ENCODE results near the gene MUC20.

Gene MUC20

DNA sequence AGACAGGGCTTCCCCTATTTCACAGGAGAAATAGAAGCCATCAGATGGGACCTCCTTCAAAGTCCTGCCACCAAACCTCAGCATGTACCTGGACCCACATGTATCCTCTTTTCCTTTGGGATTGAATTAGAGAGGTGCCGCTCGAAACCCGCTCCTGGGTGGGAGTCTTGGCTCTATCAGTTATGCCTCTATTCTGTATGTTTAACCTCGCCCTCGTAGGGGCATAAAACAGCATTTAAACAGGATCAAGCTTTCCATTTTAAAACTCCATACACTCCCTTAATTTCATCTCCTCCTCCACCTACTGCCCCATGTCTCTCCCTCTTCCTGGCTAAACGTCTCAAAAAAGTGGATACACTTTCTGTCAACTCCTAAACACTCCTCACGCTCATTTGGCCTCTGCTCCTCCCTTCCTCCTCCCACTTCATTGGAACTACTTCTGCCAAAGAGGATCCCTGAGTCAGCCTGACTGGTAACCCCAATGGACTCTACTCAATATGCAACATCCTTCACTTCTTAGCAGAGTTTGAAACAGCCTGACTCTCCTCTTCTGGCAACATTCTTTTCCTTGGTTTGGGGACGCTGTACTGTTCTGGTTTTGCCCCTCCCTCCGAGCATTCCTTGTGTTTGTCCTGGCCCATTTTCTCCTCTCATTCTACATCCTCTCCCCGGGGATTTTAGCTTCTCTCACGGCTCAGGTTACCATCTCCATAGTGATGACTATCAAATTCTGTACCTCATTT lies 23.0 kb upstream of the MUC20 start:
- peak overlapping the region; percentile 14; the same call in 1 of the 2 replicates for H3K27ac ChIP-seq
- TF ChIP-seq, protein P1, sequence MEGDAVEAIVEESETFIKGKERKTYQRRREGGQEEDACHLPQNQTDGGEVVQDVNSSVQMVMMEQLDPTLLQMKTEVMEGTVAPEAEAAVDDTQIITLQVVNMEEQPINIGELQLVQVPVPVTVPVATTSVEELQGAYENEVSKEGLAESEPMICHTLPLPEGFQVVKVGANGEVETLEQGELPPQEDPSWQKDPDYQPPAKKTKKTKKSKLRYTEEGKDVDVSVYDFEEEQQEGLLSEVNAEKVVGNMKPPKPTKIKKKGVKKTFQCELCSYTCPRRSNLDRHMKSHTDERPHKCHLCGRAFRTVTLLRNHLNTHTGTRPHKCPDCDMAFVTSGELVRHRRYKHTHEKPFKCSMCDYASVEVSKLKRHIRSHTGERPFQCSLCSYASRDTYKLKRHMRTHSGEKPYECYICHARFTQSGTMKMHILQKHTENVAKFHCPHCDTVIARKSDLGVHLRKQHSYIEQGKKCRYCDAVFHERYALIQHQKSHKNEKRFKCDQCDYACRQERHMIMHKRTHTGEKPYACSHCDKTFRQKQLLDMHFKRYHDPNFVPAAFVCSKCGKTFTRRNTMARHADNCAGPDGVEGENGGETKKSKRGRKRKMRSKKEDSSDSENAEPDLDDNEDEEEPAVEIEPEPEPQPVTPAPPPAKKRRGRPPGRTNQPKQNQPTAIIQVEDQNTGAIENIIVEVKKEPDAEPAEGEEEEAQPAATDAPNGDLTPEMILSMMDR (IDR thresholded peaks at IDR 0.05): no peak
- no peak for TF ChIP-seq ZFX (IDR thresholded peaks at IDR 0.05; ENCODE audit: borderline replicate concordance)

- TF ChIP-seq ZFX (IDR thresholded peaks at IDR 0.05; ENCODE audit: borderline replicate concordance): no peak
- TF ChIP-seq, protein P1 (IDR thresholded peaks at IDR 0.05): no peak
- H3K27ac ChIP-seq: peak overlapping the region; percentile 14; the same call in 1 of the 2 replicates
These were observed 22.5 kb upstream of the MUC20 start for GRCh38 chr3:195698325-195698646.

- peak overlapping the region; percentile 14; the same call in 1 of the 2 replicates for H3K27ac ChIP-seq
- no peak for TF ChIP-seq ZFX (IDR thresholded peaks at IDR 0.05; ENCODE audit: borderline replicate concordance)
- TF ChIP-seq, protein P1 (IDR thresholded peaks at IDR 0.05): no peak
These were observed 22.0 kb upstream of the MUC20 start for GRCh38 chr3:195698647-195699387.

- H3K27ac ChIP-seq: no peak overlapping the region
- TF ChIP-seq, protein P1 (IDR thresholded peaks at IDR 0.05): no peak
- no peak for TF ChIP-seq ZFX (IDR thresholded peaks at IDR 0.05; ENCODE audit: borderline replicate concordance)
These were observed 21.4 kb upstream of the MUC20 start for GRCh38 chr3:195699388-195699771.

GRCh38 chr3:195699860-195700259 lies 20.9 kb upstream of the MUC20 start:
- H3K27ac ChIP-seq: no peak overlapping the region
- TF ChIP-seq ZFX (IDR thresholded peaks at IDR 0.05; ENCODE audit: borderline replicate concordance): no peak
- TF ChIP-seq, protein P1 (IDR thresholded peaks at IDR 0.05): no peak

GRCh38 chr3:195700319-195700718 lies 20.5 kb upstream of the MUC20 start:
- H3K27ac ChIP-seq: no peak overlapping the region
- no peak for TF ChIP-seq ZFX (IDR thresholded peaks at IDR 0.05; ENCODE audit: borderline replicate concordance)
- TF ChIP-seq, protein P1 (IDR thresholded peaks at IDR 0.05): no peak
